Measurements from ENCODE around the gene ETF1. TPM values are rescaled to one million over a fixed set of nuclear protein-coding genes. Genes with fewer than 3 reads are reported as not detected.

Gene ETF1
- total and polyA plus RNA-seq, 9 of the 15 experiments (the other 6 are each of a cell fraction or from before 2014, with no cell fraction given) = 53.7 to 209 (median 164) TPM

GRCh38 chr5:138463419-138464007 lies 79.5 kb downstream of the ETF1 start (continued):
- TF ChIP-seq, protein P1, sequence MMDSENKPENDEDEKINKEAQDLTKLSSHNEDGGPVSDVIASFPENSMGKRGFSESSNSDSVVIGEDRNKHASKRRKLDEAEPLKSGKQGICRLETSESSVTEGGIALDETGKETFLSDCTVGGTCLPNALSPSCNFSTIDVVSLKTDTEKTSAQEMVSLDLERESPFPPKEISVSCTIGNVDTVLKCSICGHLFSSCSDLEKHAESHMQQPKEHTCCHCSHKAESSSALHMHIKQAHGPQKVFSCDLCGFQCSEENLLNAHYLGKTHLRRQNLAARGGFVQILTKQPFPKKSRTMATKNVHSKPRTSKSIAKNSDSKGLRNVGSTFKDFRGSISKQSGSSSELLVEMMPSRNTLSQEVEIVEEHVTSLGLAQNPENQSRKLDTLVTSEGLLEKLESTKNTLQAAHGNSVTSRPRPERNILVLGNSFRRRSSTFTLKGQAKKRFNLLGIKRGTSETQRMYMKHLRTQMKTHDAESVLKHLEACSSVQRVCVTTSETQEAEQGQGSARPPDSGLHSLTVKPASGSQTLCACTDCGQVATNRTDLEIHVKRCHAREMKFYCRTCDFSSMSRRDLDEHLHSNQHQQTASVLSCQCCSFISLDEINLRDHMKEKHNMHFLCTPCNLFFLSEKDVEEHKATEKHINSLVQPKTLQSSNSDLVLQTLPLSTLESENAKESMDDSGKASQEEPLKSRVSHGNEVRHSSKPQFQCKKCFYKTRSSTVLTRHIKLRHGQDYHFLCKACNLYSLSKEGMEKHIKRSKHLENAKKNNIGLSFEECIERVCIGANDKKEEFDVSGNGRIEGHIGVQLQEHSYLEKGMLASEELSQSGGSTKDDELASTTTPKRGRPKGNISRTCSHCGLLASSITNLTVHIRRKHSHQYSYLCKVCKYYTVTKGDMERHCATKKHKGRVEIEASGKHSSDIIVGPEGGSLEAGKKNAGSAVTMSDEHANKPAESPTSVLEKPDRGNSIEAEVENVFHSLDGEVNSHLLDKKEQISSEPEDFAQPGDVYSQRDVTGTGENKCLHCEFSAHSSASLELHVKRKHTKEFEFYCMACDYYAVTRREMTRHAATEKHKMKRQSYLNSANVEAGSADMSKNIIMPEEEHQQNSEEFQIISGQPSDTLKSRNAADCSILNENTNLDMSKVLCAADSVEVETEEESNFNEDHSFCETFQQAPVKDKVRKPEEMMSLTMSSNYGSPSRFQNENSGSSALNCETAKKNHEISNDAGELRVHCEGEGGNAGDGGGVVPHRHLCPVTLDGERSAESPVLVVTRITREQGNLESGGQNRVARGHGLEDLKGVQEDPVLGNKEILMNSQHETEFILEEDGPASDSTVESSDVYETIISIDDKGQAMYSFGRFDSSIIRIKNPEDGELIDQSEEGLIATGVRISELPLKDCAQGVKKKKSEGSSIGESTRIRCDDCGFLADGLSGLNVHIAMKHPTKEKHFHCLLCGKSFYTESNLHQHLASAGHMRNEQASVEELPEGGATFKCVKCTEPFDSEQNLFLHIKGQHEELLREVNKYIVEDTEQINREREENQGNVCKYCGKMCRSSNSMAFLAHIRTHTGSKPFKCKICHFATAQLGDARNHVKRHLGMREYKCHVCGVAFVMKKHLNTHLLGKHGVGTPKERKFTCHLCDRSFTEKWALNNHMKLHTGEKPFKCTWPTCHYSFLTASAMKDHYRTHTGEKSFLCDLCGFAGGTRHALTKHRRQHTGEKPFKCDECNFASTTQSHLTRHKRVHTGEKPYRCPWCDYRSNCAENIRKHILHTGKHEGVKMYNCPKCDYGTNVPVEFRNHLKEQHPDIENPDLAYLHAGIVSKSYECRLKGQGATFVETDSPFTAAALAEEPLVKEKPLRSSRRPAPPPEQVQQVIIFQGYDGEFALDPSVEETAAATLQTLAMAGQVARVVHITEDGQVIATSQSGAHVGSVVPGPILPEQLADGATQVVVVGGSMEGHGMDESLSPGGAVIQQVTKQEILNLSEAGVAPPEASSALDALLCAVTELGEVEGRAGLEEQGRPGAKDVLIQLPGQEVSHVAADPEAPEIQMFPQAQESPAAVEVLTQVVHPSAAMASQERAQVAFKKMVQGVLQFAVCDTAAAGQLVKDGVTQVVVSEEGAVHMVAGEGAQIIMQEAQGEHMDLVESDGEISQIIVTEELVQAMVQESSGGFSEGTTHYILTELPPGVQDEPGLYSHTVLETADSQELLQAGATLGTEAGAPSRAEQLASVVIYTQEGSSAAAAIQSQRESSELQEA (IDR thresholded peaks at IDR 0.05; ENCODE audit: low read depth) = no peak
- TF ChIP-seq TOE1 (IDR thresholded peaks at IDR 0.05; ENCODE audit: borderline replicate concordance) (no peak), TOE1 (CRISPR knock-in tag; IDR thresholded peaks at IDR 0.05; ENCODE audit: borderline replicate concordance, low read depth) (no peak), ZNF436 (CRISPR knock-in tag; IDR thresholded peaks at IDR 0.05) (no peak), SMARCE1 (IDR thresholded peaks at IDR 0.05) (peak; percentile 33; the same call in 1 of the 2 replicates), TAF1 (IDR thresholded peaks at IDR 0.05; ENCODE audit: control insufficient read depth, extremely low read depth, insufficient read depth, low read length, severe bottlenecking) (peak; percentile 27), ZNF133 (CRISPR knock-in tag; IDR thresholded peaks at IDR 0.05) (no peak), ZNF165 (CRISPR knock-in tag; IDR thresholded peaks at IDR 0.05; ENCODE audit: borderline replicate concordance) (no peak), WHSC1 (IDR thresholded peaks at IDR 0.05; ENCODE audit: low read length) (no peak), RFX1 (IDR thresholded peaks at IDR 0.05) (no peak), SETDB1 (IDR thresholded peaks at IDR 0.05; ENCODE audit: low read length) (no peak), PTRF (tag; IDR thresholded peaks at IDR 0.05) (no peak), CC2D1A (IDR thresholded peaks at IDR 0.05) (no peak), SPI1 (IDR thresholded peaks at IDR 0.05; ENCODE audit: borderline replicate concordance, low read depth, low read length) (no peak), SLC30A9 (CRISPR knock-in tag; IDR thresholded peaks at IDR 0.05) (no peak), L3MBTL2 (IDR thresholded peaks at IDR 0.05) (no peak), TSC22D4 (tag; IDR thresholded peaks at IDR 0.05) (no peak), CHD1 (IDR thresholded peaks at IDR 0.05; ENCODE audit: low read length) (peak; percentile 37), FOXJ3 (CRISPR knock-in tag; IDR thresholded peaks at IDR 0.05) (no peak), TAF7 (tag; IDR thresholded peaks at IDR 0.05) (0 out of 2 replicates have a peak, but pooled peaks have one; percentile 47), THRB (CRISPR knock-in tag; conservative IDR thresholded peaks at IDR 0.05) (0 out of 2 replicates have a peak, but pooled peaks have one; percentile 68), LARP7 (IDR thresholded peaks at IDR 0.05) (no peak)
